AG09319 (cell line): ENCODE measurements around the gene PLCB1.

Experiments used
- DNase-seq: peaks from one replicate; pipeline ENCODE4 v3.0.0-alpha.2; 2010; ENCODE audit warnings: low read depth; ENCODE audit errors: extremely low read depth
- CTCF ChIP-seq: IDR thresholded peaks from 2 replicates; pipeline ENCODE4 v1.5.1; 2011; ENCODE audit warnings: low read depth, mild to moderate bottlenecking, inconsistent platforms, low read length, moderate library complexity

The PLCB1 gene

GRCh38 chr20:8805737-8806442 is 673.8 kb downstream of the PLCB1 start:
- no peak for TF ChIP-seq CTCF
- no peak for DNase-seq

- no peak for DNase-seq
- no peak for TF ChIP-seq CTCF
These were observed 675.6 kb downstream of the PLCB1 start for GRCh38 chr20:8807480-8808201.

- DNase-seq, result no peak
- TF ChIP-seq CTCF, result no peak
These were observed 676.1 kb downstream of the PLCB1 start for GRCh38 chr20:8808202-8808535.

- DNase-seq, result no peak
- no peak for TF ChIP-seq CTCF
These were observed 677.3 kb downstream of the PLCB1 start for GRCh38 chr20:8809107-8809953.

GRCh38 chr20:8811801-8812594 is 679.9 kb downstream of the PLCB1 start:
- no peak for DNase-seq
- no peak for TF ChIP-seq CTCF

- no peak for DNase-seq
- TF ChIP-seq CTCF, result no peak
These were observed 680.8 kb downstream of the PLCB1 start for GRCh38 chr20:8812817-8813216.
